ENCODE data around the gene LGI4.

Gene LGI4

GRCh38 chr19:35134601-35135242, at the start of gene LGI4:
LGI4 (minus strand) TSS chr19:35135059; CDS start chr19:35134680, 379 bp downstream.
- no peak for DNase-seq (ENCODE audit: low read depth)

- DNase-seq (ENCODE audit: low read depth): no peak
Measured at GRCh38 chr19:35184267-35184666, 49.4 kb upstream of the LGI4 start.

- no peak for DNase-seq (ENCODE audit: low read depth)
Measured at GRCh38 chr19:35181387-35181786, 46.5 kb upstream of the LGI4 start.

- no peak for DNase-seq (ENCODE audit: low read depth)
Measured at GRCh38 chr19:35179830-35180229, 45.0 kb upstream of the LGI4 start.

GRCh38 chr19:35178701-35179100, 43.8 kb upstream of the LGI4 start:
- no peak for DNase-seq (ENCODE audit: low read depth)

- DNase-seq (ENCODE audit: low read depth): no peak
Measured at GRCh38 chr19:35177377-35178274, 42.8 kb upstream of the LGI4 start.

GRCh38 chr19:35176181-35176570, 41.3 kb upstream of the LGI4 start:
- no peak for DNase-seq (ENCODE audit: low read depth)

- no peak for DNase-seq (ENCODE audit: low read depth)
Measured at GRCh38 chr19:35174226-35174625, 39.4 kb upstream of the LGI4 start.

GRCh38 chr19:35171730-35172129, 36.9 kb upstream of the LGI4 start:
- DNase-seq (ENCODE audit: low read depth): no peak

- no peak for DNase-seq (ENCODE audit: low read depth)
Measured at GRCh38 chr19:35170359-35171061, 35.7 kb upstream of the LGI4 start.

GRCh38 chr19:35169221-35169995, 34.5 kb upstream of the LGI4 start:
- DNase-seq (ENCODE audit: low read depth): no peak

- DNase-seq (ENCODE audit: low read depth): no peak
Measured at GRCh38 chr19:35168196-35168595, 33.3 kb upstream of the LGI4 start.

- DNase-seq (ENCODE audit: low read depth): no peak
Measured at GRCh38 chr19:35167251-35168119, 32.6 kb upstream of the LGI4 start.

GRCh38 chr19:35166100-35167063, 31.5 kb upstream of the LGI4 start:
- no peak for DNase-seq (ENCODE audit: low read depth)

GRCh38 chr19:35165200-35166058, 30.6 kb upstream of the LGI4 start:
- no peak for DNase-seq (ENCODE audit: low read depth)

GRCh38 chr19:35164418-35164817, 29.6 kb upstream of the LGI4 start:
- DNase-seq (ENCODE audit: low read depth): no peak

- DNase-seq (ENCODE audit: low read depth): no peak
Measured at GRCh38 chr19:35162471-35163326, 27.8 kb upstream of the LGI4 start.

- no peak for DNase-seq (ENCODE audit: low read depth)
Measured at GRCh38 chr19:35161434-35161743, 26.5 kb upstream of the LGI4 start.
